ENCODE measurements around the gene SELENOM.

DNA sequence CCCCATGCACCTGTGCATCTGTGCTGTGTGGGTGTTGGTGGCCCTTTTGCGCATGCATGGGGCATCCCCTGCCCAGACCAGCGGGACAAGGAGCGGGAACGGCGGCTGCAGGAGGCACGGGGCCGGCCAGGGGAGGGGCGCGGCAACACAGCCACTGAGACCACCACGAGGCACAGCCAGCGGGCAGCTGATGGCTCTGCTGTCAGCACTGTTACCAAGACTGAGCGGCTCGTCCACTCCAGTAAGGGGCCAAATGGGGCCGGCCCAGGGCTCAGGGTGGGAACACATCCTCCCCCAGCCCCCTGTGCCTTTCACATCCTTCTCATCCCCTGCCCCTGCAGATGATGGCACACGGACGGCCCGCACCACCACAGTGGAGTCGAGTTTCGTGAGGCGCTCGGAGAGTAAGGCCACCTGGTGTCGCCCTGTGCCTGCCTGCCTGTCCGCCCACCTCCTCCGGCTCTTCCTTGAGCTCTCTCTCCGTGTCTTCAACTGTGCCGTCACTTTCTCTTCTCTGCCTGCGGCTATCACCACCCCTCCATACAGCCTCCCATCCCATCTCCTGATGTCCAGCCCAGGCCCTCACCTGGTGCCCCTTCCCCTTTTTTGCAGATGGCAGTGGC is 10.6 kb downstream of the SELENOM start:
- TF ChIP-seq, protein P1, sequence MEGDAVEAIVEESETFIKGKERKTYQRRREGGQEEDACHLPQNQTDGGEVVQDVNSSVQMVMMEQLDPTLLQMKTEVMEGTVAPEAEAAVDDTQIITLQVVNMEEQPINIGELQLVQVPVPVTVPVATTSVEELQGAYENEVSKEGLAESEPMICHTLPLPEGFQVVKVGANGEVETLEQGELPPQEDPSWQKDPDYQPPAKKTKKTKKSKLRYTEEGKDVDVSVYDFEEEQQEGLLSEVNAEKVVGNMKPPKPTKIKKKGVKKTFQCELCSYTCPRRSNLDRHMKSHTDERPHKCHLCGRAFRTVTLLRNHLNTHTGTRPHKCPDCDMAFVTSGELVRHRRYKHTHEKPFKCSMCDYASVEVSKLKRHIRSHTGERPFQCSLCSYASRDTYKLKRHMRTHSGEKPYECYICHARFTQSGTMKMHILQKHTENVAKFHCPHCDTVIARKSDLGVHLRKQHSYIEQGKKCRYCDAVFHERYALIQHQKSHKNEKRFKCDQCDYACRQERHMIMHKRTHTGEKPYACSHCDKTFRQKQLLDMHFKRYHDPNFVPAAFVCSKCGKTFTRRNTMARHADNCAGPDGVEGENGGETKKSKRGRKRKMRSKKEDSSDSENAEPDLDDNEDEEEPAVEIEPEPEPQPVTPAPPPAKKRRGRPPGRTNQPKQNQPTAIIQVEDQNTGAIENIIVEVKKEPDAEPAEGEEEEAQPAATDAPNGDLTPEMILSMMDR (optimal IDR thresholded peaks at IDR 0.05 in 1 of 3, IDR thresholded peaks at IDR 0.05 in 1 of 3, conservative IDR thresholded peaks at IDR 0.05 in 1 of 3; ENCODE audit: extremely low read depth in 1 of 3, insufficient read depth in 2 of 3, low read length in 3 of 3): no peak
- no peak for TF ChIP-seq EZH2 (IDR thresholded peaks at IDR 0.05; ENCODE audit: low read length)

All from keratinocyte (primary cell).